Measurements from ENCODE around the gene JARID2.
A peak's percentile ranks its signal among the peaks of the same experiment; 100 is the strongest.

Gene JARID2

DNA sequence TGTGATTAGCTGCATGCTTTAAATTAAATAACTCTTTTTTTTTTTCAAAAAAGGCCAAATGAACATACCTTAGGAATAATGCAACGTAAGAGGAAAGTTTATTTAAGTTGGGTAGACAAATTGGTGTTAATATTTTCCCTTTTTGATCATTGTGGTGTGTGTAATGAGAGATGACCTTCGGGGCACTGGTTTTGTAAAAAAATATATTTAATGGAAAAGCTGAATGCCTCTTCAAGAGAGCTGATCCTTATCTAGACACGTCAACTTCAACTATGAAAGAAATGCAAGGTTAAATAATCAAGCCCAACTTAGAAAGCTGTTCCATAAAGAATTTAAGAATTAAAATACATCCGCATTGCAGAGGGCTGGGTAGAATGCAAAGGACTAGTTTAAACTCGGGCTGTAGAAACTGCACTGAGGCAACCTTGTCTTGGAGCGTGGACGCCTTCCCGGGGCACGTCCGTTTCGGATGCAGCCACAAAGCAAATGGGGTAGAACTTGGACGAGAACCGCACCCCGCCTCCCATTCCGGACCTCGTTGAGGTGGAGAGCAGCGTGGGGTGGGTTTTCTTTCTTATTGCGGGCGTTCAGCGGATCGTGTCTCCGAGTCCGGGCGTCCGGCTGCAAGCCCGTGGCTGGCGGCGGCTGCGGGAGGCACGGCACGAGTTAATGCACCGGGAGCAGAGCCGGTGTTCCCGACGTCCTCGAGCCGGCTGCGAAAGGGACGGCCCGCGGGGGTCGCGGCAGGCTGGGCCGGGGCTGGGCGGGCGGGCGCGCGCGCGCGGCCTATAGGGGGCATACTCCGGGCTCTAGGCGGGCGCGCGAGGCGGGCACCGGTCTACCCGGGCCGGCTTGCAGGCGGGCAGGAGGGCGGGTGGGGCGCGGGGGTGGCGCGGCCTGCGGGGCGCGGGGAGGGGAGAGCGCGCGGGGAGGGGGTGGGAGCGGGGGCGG lies 1.9 kb downstream of the JARID2 start:
- peak; percentile 77 for DNase-seq

GRCh38 chr6:15248451-15249370 lies 2.8 kb downstream of the JARID2 start:
- DNase-seq, result peak; percentile 92

DNA sequence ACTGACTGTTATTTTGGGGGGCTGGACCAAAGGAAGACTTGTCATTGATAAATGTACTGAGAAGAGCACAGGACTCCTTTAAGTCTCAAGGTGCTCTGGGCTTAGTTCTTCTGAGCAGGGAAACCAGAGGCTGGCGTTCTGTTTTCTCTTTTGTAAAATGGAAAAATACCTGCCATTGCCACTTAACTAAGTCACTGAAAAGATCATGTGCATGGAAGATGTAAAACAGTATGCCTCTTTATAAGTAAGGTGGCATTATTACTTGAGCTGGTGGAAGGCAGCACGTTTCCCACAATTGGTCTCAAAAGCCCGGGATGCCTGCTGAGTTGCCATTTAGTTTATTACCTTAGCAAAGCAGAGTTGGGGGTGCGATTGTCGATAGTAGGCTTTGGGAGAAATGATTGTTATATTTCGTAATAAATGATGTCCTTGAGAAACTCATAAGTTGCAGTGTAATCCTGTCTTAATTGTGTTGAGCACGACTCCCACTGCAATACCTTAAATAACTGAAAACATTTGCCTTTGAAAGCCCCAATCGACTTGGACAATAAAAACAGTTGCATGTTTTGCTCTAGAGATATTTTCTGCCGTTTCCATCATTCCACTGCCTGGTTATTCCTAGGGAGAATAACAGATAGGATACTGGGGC lies 3.6 kb downstream of the JARID2 start:
- DNase-seq, result no peak

GRCh38 chr6:15250187-15251168 lies 4.6 kb downstream of the JARID2 start:
- DNase-seq, result no peak

- no peak for DNase-seq
Observed at GRCh38 chr6:15252195-15252594, 6.3 kb downstream of the JARID2 start.

GRCh38 chr6:15253203-15254022 lies 7.5 kb downstream of the JARID2 start:
- no peak for DNase-seq

- no peak for DNase-seq
Observed at GRCh38 chr6:15254070-15254975, 8.5 kb downstream of the JARID2 start.

DNA sequence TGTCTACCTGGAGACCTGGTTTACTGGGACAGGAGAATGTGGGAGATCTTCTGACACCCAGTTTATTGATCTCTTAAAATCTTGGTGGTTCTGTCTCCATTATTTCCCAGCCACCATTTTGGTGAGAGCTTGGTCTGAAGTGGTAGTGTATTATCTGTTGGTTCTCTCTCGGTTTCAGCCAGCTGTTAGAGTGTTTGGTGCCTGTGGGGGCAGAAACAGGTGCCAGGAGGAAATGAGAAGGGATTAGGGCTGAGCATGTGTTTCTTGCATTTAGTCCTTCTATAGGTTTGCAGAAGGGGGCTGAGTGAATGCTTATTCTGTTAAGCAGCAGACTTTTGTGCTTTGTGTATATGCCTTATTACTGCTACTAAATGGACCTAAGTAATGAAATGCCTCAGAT lies 9.6 kb downstream of the JARID2 start:
- no peak for DNase-seq

DNA sequence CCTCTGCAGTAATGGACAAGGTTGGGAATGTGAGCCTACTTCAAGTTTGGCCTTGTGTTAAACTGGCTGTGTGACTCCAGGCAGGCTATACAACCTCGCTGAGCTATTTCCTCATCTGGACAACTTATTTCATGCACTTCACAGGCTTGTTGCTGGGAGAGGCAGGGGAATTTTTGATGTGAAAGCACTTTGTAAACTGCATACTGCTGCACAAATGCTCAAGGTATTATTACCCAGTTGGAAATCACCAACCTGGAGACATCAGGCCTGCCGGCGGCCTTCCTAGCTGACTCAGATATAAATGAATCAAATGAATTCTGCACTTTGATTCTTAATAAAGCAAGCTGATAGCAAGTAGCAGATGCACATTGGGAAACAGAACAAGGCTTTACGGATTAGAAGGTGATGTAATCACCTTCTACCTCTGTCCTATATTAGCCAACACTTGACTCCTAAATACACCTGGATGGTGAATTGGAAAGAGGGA lies 10.1 kb downstream of the JARID2 start:
- no peak for DNase-seq

DNA sequence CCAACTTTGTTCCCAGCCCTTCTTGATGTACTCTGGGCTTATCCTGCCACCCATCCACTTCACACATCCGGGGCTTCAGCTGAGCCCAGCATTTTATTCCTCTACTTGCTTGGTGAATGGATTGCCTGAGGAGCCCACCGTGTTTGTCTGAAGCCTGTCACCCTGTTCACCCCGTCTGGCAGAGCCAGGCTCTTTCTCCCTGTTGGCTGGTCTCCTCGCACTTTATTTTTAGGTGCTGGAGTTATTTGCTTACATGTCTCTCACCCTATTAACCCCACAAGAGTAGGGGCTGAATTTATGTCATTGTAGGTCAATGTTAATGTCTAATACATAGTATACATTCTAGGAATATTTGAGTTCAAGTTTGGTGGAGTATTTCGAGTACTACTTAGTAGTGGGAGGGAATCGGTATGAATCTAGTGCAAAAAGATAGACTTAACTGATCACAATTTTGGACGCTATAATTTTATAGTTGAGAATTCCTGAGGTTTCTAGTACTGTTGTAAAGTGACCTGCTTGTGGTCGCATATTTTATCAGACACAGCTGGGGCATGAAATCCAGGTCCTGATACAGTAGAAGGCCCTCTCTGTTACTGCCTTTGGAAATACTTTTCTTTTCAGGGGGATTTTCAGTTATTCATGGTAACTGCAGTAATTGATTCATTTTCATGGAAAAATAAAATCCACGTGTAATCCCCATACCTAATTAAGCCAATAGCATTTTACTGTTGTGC lies 10.8 kb downstream of the JARID2 start:
- no peak for DNase-seq

GRCh38 chr6:15257357-15258132 lies 11.7 kb downstream of the JARID2 start:
- no peak for DNase-seq

DNA sequence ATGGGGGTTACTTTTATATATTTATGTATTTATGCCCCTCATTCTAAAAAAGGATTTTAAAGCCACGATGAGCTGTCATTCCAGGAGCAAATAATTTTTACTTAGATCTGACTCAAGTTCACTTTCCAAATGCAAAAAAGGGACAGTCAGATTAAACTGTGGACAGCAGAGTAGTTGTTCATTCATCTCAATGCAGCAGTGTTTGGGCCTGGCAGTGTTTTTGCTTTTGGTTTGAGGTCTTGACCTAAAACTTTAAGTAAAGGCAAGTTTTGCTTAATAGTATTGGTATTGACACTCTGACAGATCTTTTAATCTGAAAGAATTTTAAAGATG lies 13.9 kb downstream of the JARID2 start:
- DNase-seq, result no peak

DNA sequence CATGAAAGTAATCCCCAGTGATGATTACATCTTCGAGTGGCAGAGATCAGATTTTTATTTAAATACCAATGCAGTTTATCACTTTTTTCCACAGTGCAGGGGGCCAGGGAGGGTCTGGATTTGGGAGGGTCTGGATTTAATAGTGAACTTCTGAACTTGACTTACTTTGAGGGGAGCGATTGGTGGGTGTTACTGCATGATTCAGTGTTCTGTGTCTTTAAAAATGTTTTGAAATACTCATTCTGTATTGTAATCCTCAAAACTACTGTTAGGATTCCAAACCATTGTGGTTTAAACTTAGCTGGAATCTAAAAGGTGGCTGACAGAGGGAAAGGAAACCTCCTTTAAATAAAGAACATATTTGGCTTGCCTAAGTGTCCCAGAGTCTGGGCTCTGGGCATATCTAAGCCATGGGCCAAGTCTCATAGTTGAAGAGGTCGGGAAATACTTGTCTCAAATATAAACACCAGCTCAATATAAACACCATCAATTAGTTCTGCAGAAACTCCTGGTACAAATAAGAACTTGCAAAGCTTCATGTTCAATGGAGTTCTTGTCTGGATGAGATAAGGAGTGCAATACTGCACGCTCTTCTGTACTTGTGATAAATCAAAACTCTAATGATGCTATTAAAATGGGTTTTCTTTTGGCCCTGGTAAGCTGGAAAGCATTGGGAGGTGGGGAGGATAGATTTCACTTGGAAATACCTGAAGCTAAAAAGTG lies 14.4 kb downstream of the JARID2 start:
- DNase-seq, result no peak

DNA sequence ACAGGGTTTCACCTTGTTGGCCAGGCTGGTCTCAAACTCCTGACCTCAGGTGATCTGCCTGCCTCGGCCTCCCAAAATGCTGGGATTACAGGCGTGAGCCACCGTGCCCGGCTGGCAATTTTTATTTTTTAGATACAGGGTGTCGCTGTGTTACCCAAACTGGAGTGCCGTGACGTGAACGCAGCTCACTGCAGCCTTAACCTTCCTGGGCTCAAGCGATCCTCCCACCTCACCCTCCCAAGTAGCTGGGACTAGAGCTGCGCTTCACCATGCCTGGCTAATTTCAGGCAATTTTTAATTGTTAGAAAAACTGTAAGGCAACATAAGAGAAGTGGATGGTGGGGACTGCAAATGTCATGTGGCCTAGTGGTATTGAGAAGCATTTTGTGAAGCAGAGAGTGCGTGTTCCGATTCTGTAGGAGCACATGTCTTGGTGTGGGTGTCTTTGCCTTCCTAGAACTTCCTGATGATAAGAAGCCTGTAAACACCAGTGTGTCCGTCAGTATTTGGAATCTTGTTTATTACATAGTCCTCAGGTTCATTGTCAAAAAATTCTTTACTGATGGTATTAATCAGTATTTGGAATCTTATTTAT lies 18.0 kb downstream of the JARID2 start:
- DNase-seq, result no peak

DNA sequence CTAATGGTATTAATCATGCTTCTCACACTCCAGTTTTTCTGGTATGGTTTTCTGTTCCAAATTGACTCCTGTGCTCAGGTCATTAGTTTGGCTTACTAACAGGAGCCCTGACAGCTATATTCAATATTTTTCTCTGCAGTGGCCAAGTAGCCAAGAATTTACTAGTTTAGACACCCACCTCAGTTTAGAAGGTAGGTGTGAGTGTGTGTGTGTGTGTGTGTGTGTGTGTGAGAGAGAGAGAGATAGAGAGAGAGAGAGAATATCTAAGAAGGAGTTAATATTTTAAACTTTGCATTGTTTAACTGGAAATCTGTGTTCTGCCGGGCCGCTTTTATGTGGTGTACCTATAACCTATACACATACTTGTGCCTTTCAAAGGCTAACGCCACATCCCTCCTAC lies 18.5 kb downstream of the JARID2 start:
- DNase-seq, result no peak

DNA sequence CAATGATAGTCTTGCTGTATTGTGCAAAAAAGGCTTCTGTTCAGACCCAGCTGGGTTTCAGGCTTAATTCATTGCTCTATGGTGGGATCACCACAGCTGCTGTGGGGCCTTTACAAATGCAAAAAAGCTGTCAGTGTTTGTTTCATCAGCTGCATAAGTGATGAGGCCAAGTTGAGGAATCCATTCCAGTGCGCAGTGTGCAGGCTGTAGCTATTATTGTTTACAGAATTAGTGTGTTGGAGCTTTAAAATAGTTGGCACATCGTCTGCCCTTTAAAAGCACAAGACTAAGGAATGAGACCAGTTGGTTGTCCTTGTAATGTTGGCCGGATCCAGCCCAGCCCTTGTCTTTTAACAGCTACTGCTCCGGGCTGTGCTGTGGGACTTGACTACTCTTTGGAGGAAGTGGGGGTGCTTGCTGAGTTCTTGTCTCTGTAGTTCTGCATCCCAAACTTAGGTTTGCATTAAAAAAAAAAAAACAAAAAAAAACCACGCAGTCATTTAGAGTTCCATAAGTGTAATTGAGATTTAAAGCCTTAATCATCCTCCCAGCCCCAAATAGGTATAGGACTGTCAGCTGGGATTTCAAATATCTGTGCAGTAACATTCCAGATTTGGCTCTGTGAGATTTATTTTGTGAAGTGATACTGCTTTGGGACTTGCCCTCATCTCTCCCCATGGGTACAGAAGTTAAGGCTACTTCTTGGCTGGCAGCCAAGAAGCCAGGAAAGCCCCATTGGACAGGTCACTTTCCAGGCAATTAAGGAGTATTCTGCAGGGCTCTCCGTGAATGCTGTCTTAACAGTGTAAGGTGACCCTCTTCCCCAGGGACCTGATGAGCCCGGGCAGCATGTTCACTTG lies 19.3 kb downstream of the JARID2 start:
- DNase-seq, result no peak
